Astrocyte (in vitro differentiated cells and primary cell): Measurements from ENCODE around the gene UBAC2. TPM values are rescaled to one million over a fixed set of nuclear protein-coding genes. Genes with fewer than 3 reads are reported as not detected.

Experiments used
- DNase-seq: peaks from one replicate; pipeline ENCODE4 v3.0.0-alpha.2; 2010; ENCODE audit warnings: low read depth
- FAIRE-seq: peaks from 2 replicates; lab custom pipeline; 2011; peaks lifted over from hg19 to GRCh38; lab: Jason Lieb, UNC
- H2AFZ ChIP-seq: 2 replicates; pipeline ENCODE4 v1.6.0; 2012; ENCODE audit warnings: low read depth, low read length, inconsistent platforms
- H3K27ac ChIP-seq: 2 replicates; pipeline ENCODE4 v1.5.1; 2011; ENCODE audit warnings: low read depth, low read length, inconsistent platforms
- H3K27me3 ChIP-seq: 2 replicates; pipeline ENCODE4 v1.6.0; 2011; ENCODE audit warnings: low read length, inconsistent platforms; ENCODE audit not compliant: insufficient read depth
- H3K36me3 ChIP-seq: 2 replicates; pipeline ENCODE4 v1.5.1; 2011; ENCODE audit warnings: low read length, inconsistent platforms; ENCODE audit not compliant: insufficient read depth
- H3K4me1 ChIP-seq: 2 replicates; pipeline ENCODE4 v1.5.1; 2011; ENCODE audit warnings: low read length, inconsistent platforms; ENCODE audit not compliant: insufficient read depth
- H3K4me2 ChIP-seq: 2 replicates; pipeline ENCODE4 v1.6.0; 2012; ENCODE audit warnings: low read length, inconsistent platforms
- H3K4me3 ChIP-seq: 2 replicates; pipeline ENCODE4 v1.5.1; 2011; ENCODE audit warnings: low read depth, mild to moderate bottlenecking, low read length, inconsistent platforms; ENCODE audit not compliant: insufficient read depth
- H3K79me2 ChIP-seq: 2 replicates; pipeline ENCODE4 v1.6.0; 2012; ENCODE audit warnings: mild to moderate bottlenecking, low read length, inconsistent platforms; ENCODE audit not compliant: insufficient read depth
- H3K9ac ChIP-seq: 2 replicates; pipeline ENCODE4 v1.6.0; 2012; ENCODE audit warnings: mild to moderate bottlenecking, low read length, inconsistent platforms
- H3K9me3 ChIP-seq: 2 replicates; pipeline ENCODE4 v1.5.1; 2012; ENCODE audit warnings: low read depth, mild to moderate bottlenecking, low read length, inconsistent platforms; ENCODE audit not compliant: insufficient read depth
- H4K20me1 ChIP-seq: 2 replicates; pipeline ENCODE4 v1.6.0; 2012; ENCODE audit warnings: low read length, inconsistent platforms; ENCODE audit not compliant: insufficient read depth
- H3K27ac Mint-ChIP-seq: one replicate; pipeline ENCODE4 v1.8.0; 2021; ENCODE audit warnings: mild to moderate bottlenecking, mixed read lengths; ENCODE audit not compliant: unreplicated experiment
- H3K27me3 Mint-ChIP-seq: one replicate; pipeline ENCODE4 v1.8.0; 2021; ENCODE audit warnings: low read depth, mixed read lengths; ENCODE audit not compliant: unreplicated experiment
- H3K36me3 Mint-ChIP-seq: one replicate; pipeline ENCODE4 v1.8.0; 2021; ENCODE audit warnings: low read depth, mixed read lengths; ENCODE audit not compliant: unreplicated experiment
- H3K4me1 Mint-ChIP-seq: one replicate; pipeline ENCODE4 v1.8.0; 2021; ENCODE audit warnings: low read depth, mixed read lengths; ENCODE audit not compliant: unreplicated experiment
- H3K4me3 Mint-ChIP-seq: one replicate; pipeline ENCODE4 v1.8.0; 2021; ENCODE audit warnings: mild to moderate bottlenecking, moderate library complexity, mixed read lengths; ENCODE audit not compliant: unreplicated experiment
- H3K9me3 Mint-ChIP-seq: one replicate; pipeline ENCODE4 v1.8.0; 2021; ENCODE audit warnings: mild to moderate bottlenecking, mixed read lengths; ENCODE audit not compliant: unreplicated experiment
- CTCF ChIP-seq: IDR thresholded peaks from 2 replicates; pipeline ENCODE4 v1.5.1; 2011; ENCODE audit warnings: low read depth, mild to moderate bottlenecking, inconsistent platforms, low read length, moderate library complexity; ENCODE audit not compliant: insufficient read depth
- EZH2 ChIP-seq: IDR thresholded peaks from 2 replicates; pipeline ENCODE4 v1.6.1; 2012; ENCODE audit warnings: mild to moderate bottlenecking, low read length, inconsistent platforms; ENCODE audit not compliant: insufficient read depth
- total RNA-seq: library from RNA; stranded (reverse); gene quantifications from 2 replicates; pipeline ENCODE4 v1.2.1, GENCODE V29; 2021

Gene UBAC2
- total RNA-seq, 1 donor from 2014 or later: 61.0 TPM

GRCh38 chr13:99307247-99307646 lies 106.6 kb downstream of the UBAC2 start, which contains the start of gene GPR183:
Gene GPR183 (minus strand): TSS chr13:99307399. CDS start chr13:99296145, 11,254 bp downstream.
- Mint-ChIP-seq H3K4me3 (peak within 1 kb of the TSS; percentile 77), H3K36me3 (peaks cover 6% of the 10 kb centered on the region), H3K27ac (peak within 1 kb of the TSS; percentile 98), H3K9me3 (no peaks in the 10 kb centered on the region), H3K27me3 (no peaks in the 10 kb centered on the region), H3K4me1 (peaks cover 57% of the 10 kb centered on the region)
- Histone ChIP-seq H3K9me3 (no peaks in the 10 kb centered on the region), H4K20me1 (peaks cover 5% of the 10 kb centered on the region), H3K27ac (peak within 1 kb of the TSS; percentile 95), H3K79me2 (peaks cover 2% of the 10 kb centered on the region), H3K9ac (peak within 1 kb of the TSS; percentile 76), H3K36me3 (no peaks in the 10 kb centered on the region), H3K4me1 (peaks cover 43% of the 10 kb centered on the region), H3K4me2 (peak within 1 kb of the TSS; percentile 70), H3K4me3 (no peak within 1 kb of the TSS), H2AFZ (no peak within 1 kb of the TSS), H3K27me3 (no peaks in the 10 kb centered on the region)
- TF ChIP-seq CTCF (no peak), EZH2 (no peak)
- FAIRE-seq (no peak), DNase-seq (no peak)

- Histone ChIP-seq H2AFZ (no peak overlapping the region), H3K27ac (peak overlapping the region; percentile 95), H3K9ac (peak overlapping the region; percentile 76), H3K79me2 (peaks cover 5% of the 10 kb centered on the region), H4K20me1 (peaks cover 5% of the 10 kb centered on the region), H3K27me3 (no peaks in the 10 kb centered on the region), H3K36me3 (no peaks in the 10 kb centered on the region), H3K4me2 (peak overlapping the region; percentile 70), H3K9me3 (no peaks in the 10 kb centered on the region), H3K4me3 (no peak overlapping the region), H3K4me1 (peaks cover 46% of the 10 kb centered on the region)
- no peak for TF ChIP-seq EZH2
- TF ChIP-seq CTCF: no peak
- peak; percentile 87 for DNase-seq
- peak; percentile 64 for FAIRE-seq
- peak overlapping the region; percentile 74 for H3K4me3 Mint-ChIP-seq
- peaks cover 61% of the 10 kb centered on the region for H3K4me1 Mint-ChIP-seq
- H3K27ac Mint-ChIP-seq: peak overlapping the region; percentile 98
- no peaks in the 10 kb centered on the region for H3K9me3 Mint-ChIP-seq
- H3K36me3 Mint-ChIP-seq: peaks cover 6% of the 10 kb centered on the region
- H3K27me3 Mint-ChIP-seq: no peaks in the 10 kb centered on the region
These were observed 107.1 kb downstream of the UBAC2 start for GRCh38 chr13:99307648-99308339.

GRCh38 chr13:99308471-99309087 lies 107.9 kb downstream of the UBAC2 start:
- peaks cover 3% of the 10 kb centered on the region for H3K36me3 Mint-ChIP-seq
- Histone ChIP-seq H3K4me3 (no peak overlapping the region), H4K20me1 (peaks cover 5% of the 10 kb centered on the region), H3K4me2 (peak overlapping the region; percentile 70), H3K27me3 (no peaks in the 10 kb centered on the region), H3K9ac (peak overlapping the region; percentile 76), H3K36me3 (no peaks in the 10 kb centered on the region), H3K27ac (peak overlapping the region; percentile 95), H3K9me3 (no peaks in the 10 kb centered on the region), H2AFZ (no peak overlapping the region), H3K79me2 (peaks cover 5% of the 10 kb centered on the region), H3K4me1 (peaks cover 50% of the 10 kb centered on the region)
- TF ChIP-seq CTCF (no peak), EZH2 (no peak)
- H3K27me3 Mint-ChIP-seq: no peaks in the 10 kb centered on the region
- H3K4me1 Mint-ChIP-seq: peaks cover 64% of the 10 kb centered on the region
- FAIRE-seq: no peak
- H3K9me3 Mint-ChIP-seq: no peaks in the 10 kb centered on the region
- peak overlapping the region; percentile 98 for H3K27ac Mint-ChIP-seq
- H3K4me3 Mint-ChIP-seq: peak overlapping the region; percentile 64
- DNase-seq: peak; percentile 78
